ENCODE measurements around the gene NANOS3. TPM values are rescaled to one million over a fixed set of nuclear protein-coding genes. Genes with fewer than 3 reads are reported as not detected.
A peak's percentile ranks its signal among the peaks of the same experiment; 100 is the strongest.

NANOS3 gene
- total and polyA plus RNA-seq, 10 of the 15 experiments (the other 5 are each of a cell fraction or from before 2014, with no cell fraction given) = 0.31 to 1.7 (median 0.81) TPM

DNA sequence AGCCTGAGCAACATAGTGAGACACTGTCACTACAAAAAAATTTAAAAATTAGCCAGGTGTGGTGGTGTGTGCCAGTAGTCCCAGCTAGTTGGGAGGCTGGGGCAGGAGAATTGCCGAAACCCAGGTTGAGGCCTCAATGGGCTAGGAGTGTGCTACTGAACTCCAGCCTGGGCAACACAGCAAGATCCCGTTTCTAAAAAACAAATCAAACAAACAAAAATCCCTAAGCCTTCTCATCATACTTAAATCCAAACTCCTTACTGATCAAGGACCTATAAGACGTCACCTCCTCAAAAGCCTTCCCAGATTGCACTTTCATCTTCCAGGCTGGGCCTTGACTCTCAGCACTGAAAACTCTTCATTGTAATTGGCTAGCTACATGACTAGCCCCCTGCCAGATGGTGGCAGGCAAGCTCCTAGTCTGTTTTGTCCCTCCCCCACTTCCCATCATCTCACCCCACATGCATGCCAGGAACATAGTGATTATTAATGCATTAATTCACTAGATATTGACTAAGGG lies 17.5 kb upstream of the NANOS3 start:
- Histone ChIP-seq H3K36me3 (ENCODE audit: control insufficient read depth in 2 of 2, insufficient read depth in 2 of 2, low read length in 1 of 2) (no peaks in the 10 kb centered on the region), H3K9ac (ENCODE audit: control insufficient read depth, insufficient read depth, low read length) (no peak overlapping the region), H2AFZ (ENCODE audit: control insufficient read depth, low read depth, low read length) (no peak overlapping the region), H3K4me2 (ENCODE audit: control insufficient read depth, insufficient read depth) (no peak overlapping the region), H3K4me3 (no peak overlapping the region), H3K4me1 (ENCODE audit: control insufficient read depth, insufficient read depth, low read length) (peaks cover 8% of the 10 kb centered on the region), H4K20me1 (ENCODE audit: control insufficient read depth, insufficient read depth) (no peaks in the 10 kb centered on the region), H3K9me3 (replicated peaks; ENCODE audit: control insufficient read depth, insufficient read depth, low read length) (no peaks in the 10 kb centered on the region), H3K27me3 (replicated peaks in 1 of 2; ENCODE audit: control insufficient read depth in 2 of 2, insufficient read depth in 2 of 2, low read length in 1 of 2) (peaks cover 0 to 1% of the 10 kb centered on the region in 2 experiments; a peak in 2 of 4 replicates), H3K27ac (ENCODE audit: control insufficient read depth, insufficient read depth) (no peak overlapping the region), H3K79me2 (ENCODE audit: control insufficient read depth, insufficient read depth, low read length) (no peaks in the 10 kb centered on the region)
- ChIA-PET CTCF (interaction anchor here (0.6 to 2.3 kb wide), 4 partner anchors 20 to 277 kb away, joined by 3 to 5 read pairs (median 4); partner anchors contain the start of gene ASF1B), RAD21 (ENCODE audit: unreplicated experiment) (interaction anchor here (0.6 to 6.2 kb wide), 4 partner anchors 11 to 219 kb away, joined by 3 to 70 read pairs (median 4); no protein-coding TSS in a partner anchor), POLR2A (interaction anchor here (0.6 to 8.5 kb wide), 5 partner anchors 8 to 160 kb away, joined by 3 to 85 read pairs (median 7); partner anchors contain the start of gene ZSWIM4), SMC1A (ENCODE audit: uncharacterized antibody, unreplicated experiment) (interaction anchor here (0.7 to 3.9 kb wide), 3 partner anchors 11 to 64 kb away, joined by 3 to 33 read pairs (median 9); partner anchors contain the start of gene ZSWIM4)
- ATAC-seq (no peak), FAIRE-seq (no peak), DNase-seq (ENCODE audit: low read depth, low spot score) (no peak)
- in situ Hi-C loops (cut with MboI) = no loop called here
- no TSS peak for BruUV-seq (replicated peaks)
- TF ChIP-seq ZNF24 (IDR thresholded peaks at IDR 0.05) (peak; percentile 70; the same call in 1 of the 2 replicates), PAX5 (IDR thresholded peaks at IDR 0.05; ENCODE audit: borderline replicate concordance, low read depth, low read length) (no peak), CHD1 (IDR thresholded peaks at IDR 0.05; ENCODE audit: low read depth, low read length) (no peak), GATAD2B (conservative IDR thresholded peaks at IDR 0.05; ENCODE audit: low read depth) (no peak), ZZZ3 (IDR thresholded peaks at IDR 0.05; ENCODE audit: control insufficient read depth, insufficient read length, low read depth) (no peak), SMARCA5 (IDR thresholded peaks at IDR 0.05) (peak; percentile 62; the same call in 1 of the 2 replicates), ZNF384 (IDR thresholded peaks at IDR 0.05; ENCODE audit: borderline replicate concordance, low read depth, low read length) (no peak)
- TF ChIP-seq, protein P1, sequence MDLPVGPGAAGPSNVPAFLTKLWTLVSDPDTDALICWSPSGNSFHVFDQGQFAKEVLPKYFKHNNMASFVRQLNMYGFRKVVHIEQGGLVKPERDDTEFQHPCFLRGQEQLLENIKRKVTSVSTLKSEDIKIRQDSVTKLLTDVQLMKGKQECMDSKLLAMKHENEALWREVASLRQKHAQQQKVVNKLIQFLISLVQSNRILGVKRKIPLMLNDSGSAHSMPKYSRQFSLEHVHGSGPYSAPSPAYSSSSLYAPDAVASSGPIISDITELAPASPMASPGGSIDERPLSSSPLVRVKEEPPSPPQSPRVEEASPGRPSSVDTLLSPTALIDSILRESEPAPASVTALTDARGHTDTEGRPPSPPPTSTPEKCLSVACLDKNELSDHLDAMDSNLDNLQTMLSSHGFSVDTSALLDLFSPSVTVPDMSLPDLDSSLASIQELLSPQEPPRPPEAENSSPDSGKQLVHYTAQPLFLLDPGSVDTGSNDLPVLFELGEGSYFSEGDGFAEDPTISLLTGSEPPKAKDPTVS (IDR thresholded peaks at IDR 0.05; ENCODE audit: low read depth, low read length) = no peak
- TF ChIP-seq, protein P2, sequence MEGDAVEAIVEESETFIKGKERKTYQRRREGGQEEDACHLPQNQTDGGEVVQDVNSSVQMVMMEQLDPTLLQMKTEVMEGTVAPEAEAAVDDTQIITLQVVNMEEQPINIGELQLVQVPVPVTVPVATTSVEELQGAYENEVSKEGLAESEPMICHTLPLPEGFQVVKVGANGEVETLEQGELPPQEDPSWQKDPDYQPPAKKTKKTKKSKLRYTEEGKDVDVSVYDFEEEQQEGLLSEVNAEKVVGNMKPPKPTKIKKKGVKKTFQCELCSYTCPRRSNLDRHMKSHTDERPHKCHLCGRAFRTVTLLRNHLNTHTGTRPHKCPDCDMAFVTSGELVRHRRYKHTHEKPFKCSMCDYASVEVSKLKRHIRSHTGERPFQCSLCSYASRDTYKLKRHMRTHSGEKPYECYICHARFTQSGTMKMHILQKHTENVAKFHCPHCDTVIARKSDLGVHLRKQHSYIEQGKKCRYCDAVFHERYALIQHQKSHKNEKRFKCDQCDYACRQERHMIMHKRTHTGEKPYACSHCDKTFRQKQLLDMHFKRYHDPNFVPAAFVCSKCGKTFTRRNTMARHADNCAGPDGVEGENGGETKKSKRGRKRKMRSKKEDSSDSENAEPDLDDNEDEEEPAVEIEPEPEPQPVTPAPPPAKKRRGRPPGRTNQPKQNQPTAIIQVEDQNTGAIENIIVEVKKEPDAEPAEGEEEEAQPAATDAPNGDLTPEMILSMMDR (IDR thresholded peaks at IDR 0.05 in 2 of 3, conservative IDR thresholded peaks at IDR 0.05 in 1 of 3; ENCODE audit: control insufficient read depth in 2 of 3, extremely low read depth in 1 of 3, insufficient read depth in 1 of 3, low read depth in 3 of 3, low read length in 3 of 3) = peak in 2 of 3 experiments; percentile 3 to 7; a peak in 1 of 6 replicates
- TF ChIP-seq, protein P3, sequence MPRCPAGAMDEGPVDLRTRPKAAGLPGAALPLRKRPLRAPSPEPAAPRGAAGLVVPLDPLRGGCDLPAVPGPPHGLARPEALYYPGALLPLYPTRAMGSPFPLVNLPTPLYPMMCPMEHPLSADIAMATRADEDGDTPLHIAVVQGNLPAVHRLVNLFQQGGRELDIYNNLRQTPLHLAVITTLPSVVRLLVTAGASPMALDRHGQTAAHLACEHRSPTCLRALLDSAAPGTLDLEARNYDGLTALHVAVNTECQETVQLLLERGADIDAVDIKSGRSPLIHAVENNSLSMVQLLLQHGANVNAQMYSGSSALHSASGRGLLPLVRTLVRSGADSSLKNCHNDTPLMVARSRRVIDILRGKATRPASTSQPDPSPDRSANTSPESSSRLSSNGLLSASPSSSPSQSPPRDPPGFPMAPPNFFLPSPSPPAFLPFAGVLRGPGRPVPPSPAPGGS (IDR thresholded peaks at IDR 0.05; ENCODE audit: borderline replicate concordance, insufficient read depth, low read depth, low read length, poor library complexity, severe bottlenecking) = no peak
- intact Hi-C loops (cut with micrococcal nuclease; ENCODE audit: unreplicated experiment) = no loop called here
- WGBS (ENCODE audit: insufficient coverage, insufficient replicate concordance, low lambda C conversion rate, missing lambda C conversion rate) = 94% methylated on average over 3 of the region's 3 CpGs
